Breast epithelium (tissue), 4 donors: Measurements from ENCODE around the gene CTSG. TPM values are rescaled to one million over a fixed set of nuclear protein-coding genes. Genes with fewer than 3 reads are reported as not detected.
A peak's percentile ranks its signal among the peaks of the same experiment; 100 is the strongest.
"Not testable (repeated sequence)": the region's sequence is repeated elsewhere in the genome, so short reads cannot be mapped to it uniquely, and the experiment has no call there.

Experiments used
- DNase-seq, 2 donors: peaks; one replicate each; pipeline ENCODE4 v3.0.0-alpha.2; 2019; ENCODE audit warnings: low spot score in 2 of 2
- H3K27ac ChIP-seq, 2 donors: fragments of 200-600 bp; sonication (generic) in 1 of 2; one replicate each; pipeline ENCODE4 v1.5.1; 2016 to 2019; ENCODE audit warnings: mild to moderate bottlenecking in 1 of 2
- H3K27me3 ChIP-seq, 2 donors: fragments of 200-600 bp; sonication (generic) in 1 of 2; one replicate each; pipeline versions ENCODE4 v1.5.1 to v1.6.0; 2017 to 2019; ENCODE audit warnings: control low read depth in 1 of 2, mild to moderate bottlenecking in 1 of 2
- H3K36me3 ChIP-seq: fragments of 200-600 bp; one replicate; pipeline ENCODE4 v1.5.1; 2019
- H3K4me1 ChIP-seq, 2 donors: fragments of 200-600 bp; sonication (generic); one replicate each; pipeline ENCODE4 v1.5.1; 2016 to 2019; ENCODE audit warnings: control low read depth in 1 of 2
- H3K4me3 ChIP-seq, 3 donors: fragments of 200-600 bp; sonication (generic); 1 replicate in 2 of 3; 2 replicates in 1 of 3; pipeline ENCODE4 v1.5.1; 2016 to 2019; ENCODE audit warnings: mild to moderate bottlenecking in 3 of 3, moderate library complexity in 2 of 3
- H3K9me3 ChIP-seq, 2 donors: fragments of 200-600 bp; sonication (generic) in 1 of 2; one replicate each; pipeline ENCODE4 v1.5.1; 2016 to 2019; ENCODE audit warnings: control low read depth in 1 of 2
- POLR2A ChIP-seq: fragments of 450-650 bp; IDR thresholded peaks from one replicate; pipeline ENCODE4 v1.6.1; 2016; ENCODE audit warnings: antibody characterized with exemption, mild to moderate bottlenecking, moderate library complexity
- POLR2AphosphoS5 ChIP-seq, 3 donors: sonication (generic); formaldehyde crosslinking; IDR thresholded peaks; one replicate each; pipeline ENCODE4 v1.6.1; 2017; ENCODE audit warnings: antibody characterized with exemption in 3 of 3
- intact Hi-C: fragments of 100-400 bp; cut with DNase I; formaldehyde crosslinking; loops from one replicate; pipeline ENCODE4 v1.15.1; 2023; ENCODE audit warnings: low total_unique reads
- total RNA-seq, 3 donors: library from RNA; depleted of rRNA; stranded (reverse); fragments of >200 nt; gene quantifications; one replicate each; pipeline ENCODE4 v1.1.0, GENCODE V29; 2016
- TF ChIP-seq, protein P1 (sequence below), 3 donors: fragments of 450-650 bp; IDR thresholded peaks; one replicate each; pipeline ENCODE4 v1.5.1; 2016 to 2017; ENCODE audit warnings: antibody characterized with exemption in 3 of 3, mild to moderate bottlenecking in 3 of 3, moderate library complexity in 3 of 3

The CTSG gene
- total RNA-seq, 3 donors from 2014 or later, result 0.59 to 25.3 (median 0.98) TPM

DNA sequence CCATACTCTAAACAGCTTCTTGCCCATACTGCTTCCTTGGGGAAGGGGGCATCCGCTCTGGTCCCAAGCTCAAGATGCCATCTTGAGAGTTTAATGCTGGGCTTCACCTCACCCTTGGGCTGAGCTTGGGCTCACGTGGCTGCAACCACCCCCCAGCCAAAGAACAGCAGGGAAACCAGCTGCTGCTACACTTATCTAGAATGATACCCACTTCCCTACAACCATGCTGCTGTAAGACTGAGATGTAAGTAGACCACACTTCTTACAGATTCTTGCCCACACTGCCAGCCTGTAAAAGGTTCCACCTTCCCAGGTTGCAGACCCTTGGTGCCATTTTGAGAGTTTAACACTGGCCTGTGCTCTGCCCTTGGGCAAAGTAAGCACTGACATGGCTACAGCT lies 9.7 kb downstream of the CTSG start:
- DNase-seq, result no peak
- Histone ChIP-seq H3K36me3 (no peaks in the 10 kb centered on the region), H3K27me3 (no peaks in the 10 kb centered on the region), H3K4me3 (no peak overlapping the region), H3K4me1 (no peaks in the 10 kb centered on the region), H3K9me3 (peaks cover 12 to 18% of the 10 kb centered on the region in 2 donors), H3K27ac (no peak overlapping the region)
- TF ChIP-seq, protein P1, sequence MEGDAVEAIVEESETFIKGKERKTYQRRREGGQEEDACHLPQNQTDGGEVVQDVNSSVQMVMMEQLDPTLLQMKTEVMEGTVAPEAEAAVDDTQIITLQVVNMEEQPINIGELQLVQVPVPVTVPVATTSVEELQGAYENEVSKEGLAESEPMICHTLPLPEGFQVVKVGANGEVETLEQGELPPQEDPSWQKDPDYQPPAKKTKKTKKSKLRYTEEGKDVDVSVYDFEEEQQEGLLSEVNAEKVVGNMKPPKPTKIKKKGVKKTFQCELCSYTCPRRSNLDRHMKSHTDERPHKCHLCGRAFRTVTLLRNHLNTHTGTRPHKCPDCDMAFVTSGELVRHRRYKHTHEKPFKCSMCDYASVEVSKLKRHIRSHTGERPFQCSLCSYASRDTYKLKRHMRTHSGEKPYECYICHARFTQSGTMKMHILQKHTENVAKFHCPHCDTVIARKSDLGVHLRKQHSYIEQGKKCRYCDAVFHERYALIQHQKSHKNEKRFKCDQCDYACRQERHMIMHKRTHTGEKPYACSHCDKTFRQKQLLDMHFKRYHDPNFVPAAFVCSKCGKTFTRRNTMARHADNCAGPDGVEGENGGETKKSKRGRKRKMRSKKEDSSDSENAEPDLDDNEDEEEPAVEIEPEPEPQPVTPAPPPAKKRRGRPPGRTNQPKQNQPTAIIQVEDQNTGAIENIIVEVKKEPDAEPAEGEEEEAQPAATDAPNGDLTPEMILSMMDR (IDR thresholded peaks at IDR 0.05), result no peak
- no peak for TF ChIP-seq POLR2AphosphoS5 (IDR thresholded peaks at IDR 0.05)
- TF ChIP-seq POLR2A, result no peak
- intact Hi-C loops, result no loop called here

DNA sequence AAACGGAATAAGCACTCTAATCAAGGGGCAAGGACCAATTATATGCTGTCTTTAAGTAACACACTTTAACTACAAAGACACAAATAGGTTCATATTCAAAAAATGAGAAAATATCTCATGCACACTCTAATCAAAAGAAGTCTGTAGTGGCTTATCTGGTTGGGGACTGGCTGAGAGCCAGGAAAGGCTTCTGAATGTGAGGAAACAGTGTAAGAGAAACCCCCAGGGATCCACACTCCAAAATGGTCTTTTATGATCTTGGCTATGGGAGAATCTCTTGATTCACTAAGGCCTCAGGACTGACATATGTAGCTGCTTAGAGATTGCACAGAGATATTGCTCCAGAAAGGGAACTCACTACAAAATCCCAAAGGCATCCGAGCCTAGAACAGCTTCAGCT lies 10.3 kb downstream of the CTSG start:
- DNase-seq, result no peak
- TF ChIP-seq POLR2A, result no peak
- TF ChIP-seq, protein P1 (IDR thresholded peaks at IDR 0.05), result no peak
- no peak overlapping the region for H3K4me3 ChIP-seq
- no peaks in the 10 kb centered on the region for H3K4me1 ChIP-seq
- H3K27ac ChIP-seq, result no peak overlapping the region
- no peaks in the 10 kb centered on the region for H3K27me3 ChIP-seq
- H3K36me3 ChIP-seq, result no peaks in the 10 kb centered on the region
- intact Hi-C loops, result no loop called here
- H3K9me3 ChIP-seq, result peaks cover 12 to 18% of the 10 kb centered on the region in 2 donors

DNA sequence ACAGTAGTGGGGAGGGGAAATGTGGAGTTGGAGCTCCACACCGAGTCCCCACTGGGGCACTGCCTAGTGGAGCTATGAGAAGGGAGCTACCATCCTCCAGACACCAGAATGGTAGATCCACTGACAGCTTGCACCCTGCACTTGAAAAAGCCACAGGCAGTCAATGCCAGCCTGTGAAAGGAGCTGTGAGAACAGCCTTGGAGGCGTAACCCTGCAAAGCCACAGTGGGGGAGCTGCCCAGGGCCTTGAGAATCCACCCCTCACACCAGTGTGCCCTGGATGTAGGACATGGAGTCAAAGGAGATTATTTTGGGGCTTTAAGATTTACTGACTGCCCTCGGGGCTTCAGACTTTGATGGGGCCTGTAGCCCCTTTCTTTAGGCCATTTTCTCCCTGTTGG lies 12.5 kb downstream of the CTSG start:
- intact Hi-C loops, result no loop called here
- Histone ChIP-seq H3K36me3 (no peaks in the 10 kb centered on the region), H3K9me3 (peaks cover 12 to 18% of the 10 kb centered on the region in 2 donors), H3K27me3 (no peaks in the 10 kb centered on the region), H3K4me3 (no peak overlapping the region), H3K4me1 (no peaks in the 10 kb centered on the region), H3K27ac (no peak overlapping the region)
- TF ChIP-seq POLR2A, result no peak
- TF ChIP-seq, protein P1 (IDR thresholded peaks at IDR 0.05), result no peak
- no peak for TF ChIP-seq POLR2AphosphoS5 (IDR thresholded peaks at IDR 0.05)
- DNase-seq, result no peak

DNA sequence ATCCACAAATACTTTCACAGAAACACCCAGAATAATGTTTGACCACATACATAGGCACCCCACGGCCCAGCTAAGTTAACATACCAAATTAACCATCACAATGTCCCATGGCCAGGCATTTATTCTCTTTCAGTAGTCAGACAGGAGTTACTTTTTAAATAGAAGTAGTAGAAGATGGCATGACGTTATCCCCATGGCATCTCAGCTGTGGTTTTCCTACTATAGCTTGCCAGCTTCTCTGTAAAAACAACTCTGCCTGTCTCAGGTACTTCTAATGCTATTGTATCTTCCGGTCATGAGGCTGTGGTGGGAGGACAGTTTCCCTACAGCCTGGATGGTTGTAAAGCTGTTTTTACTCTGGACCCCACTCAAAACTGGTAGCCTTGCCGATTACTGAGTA lies 19.3 kb downstream of the CTSG start:
- H3K27me3 ChIP-seq, result no peaks in the 10 kb centered on the region
- no peaks in the 10 kb centered on the region for H3K4me1 ChIP-seq
- H3K36me3 ChIP-seq, result no peaks in the 10 kb centered on the region
- intact Hi-C loops, result no loop called here
- peak overlapping the region; percentile 57 to 79 for H3K27ac ChIP-seq
- peak in 1 of 2 donors; percentile 64 for DNase-seq
- TF ChIP-seq POLR2AphosphoS5 (IDR thresholded peaks at IDR 0.05), result no peak
- no peak for TF ChIP-seq POLR2A
- TF ChIP-seq, protein P1 (IDR thresholded peaks at IDR 0.05), result no peak
- H3K9me3 ChIP-seq, result no peaks in the 10 kb centered on the region
- no peak overlapping the region for H3K4me3 ChIP-seq

DNA sequence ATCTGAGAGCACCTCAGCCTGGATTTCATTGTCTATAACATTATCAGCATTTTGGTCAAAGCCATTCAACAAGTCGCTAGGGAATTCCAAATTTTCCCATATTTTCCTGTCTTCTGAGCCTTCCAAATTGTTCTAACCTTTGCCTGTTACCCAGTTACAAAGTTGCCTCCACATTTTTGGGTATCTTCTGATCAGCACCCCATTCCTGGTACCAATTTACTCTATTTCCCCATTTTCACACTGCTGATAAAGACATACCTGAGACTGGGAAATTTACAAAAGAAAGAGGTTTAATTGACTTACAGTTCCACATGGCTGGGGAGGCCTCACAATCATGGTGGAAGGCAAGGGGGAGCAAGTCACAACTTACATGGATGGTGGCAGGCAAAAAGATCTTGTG lies 27.0 kb downstream of the CTSG start:
- peaks cover 0 to 27% of the 10 kb centered on the region in 2 donors for H3K9me3 ChIP-seq
- intact Hi-C loops, H3K27me3 ChIP-seq, H3K27ac ChIP-seq, H3K36me3 ChIP-seq, H3K4me1 ChIP-seq, DNase-seq, H3K4me3 ChIP-seq: not testable (repeated sequence)

DNA sequence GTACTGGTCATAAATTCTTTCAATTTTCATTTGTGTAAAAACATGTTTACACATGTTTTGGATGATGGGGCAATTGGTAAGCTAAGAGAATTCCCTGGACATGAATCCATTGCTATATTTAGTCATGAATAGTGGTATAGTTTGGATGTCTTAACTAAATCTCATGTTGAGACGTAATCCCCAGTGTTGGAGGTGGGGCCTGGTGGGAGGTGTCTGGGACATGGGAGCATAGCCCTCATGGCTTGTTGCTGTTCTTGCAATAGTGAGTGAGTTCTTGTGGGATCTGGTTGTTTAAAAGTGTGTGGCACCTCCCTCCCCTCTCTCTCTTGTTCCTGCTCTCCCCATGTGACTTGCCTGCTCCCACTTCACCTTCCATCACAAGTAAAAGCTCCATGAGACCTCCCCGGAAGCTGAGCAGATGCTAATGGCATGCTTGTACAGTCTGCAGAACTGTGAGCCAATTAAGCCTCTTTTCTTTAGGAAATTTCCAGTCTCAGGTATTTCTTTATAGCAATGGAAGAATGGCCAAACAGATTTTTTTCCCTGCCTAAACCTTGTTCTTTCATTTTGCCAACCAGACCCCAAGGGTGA lies 33.6 kb downstream of the CTSG start:
- TF ChIP-seq, protein P1 (IDR thresholded peaks at IDR 0.05), result no peak
- Histone ChIP-seq H3K27me3 (no peaks in the 10 kb centered on the region), H3K36me3 (no peaks in the 10 kb centered on the region), H3K4me3 (no peak overlapping the region), H3K9me3 (peaks cover 6 to 17% of the 10 kb centered on the region in 2 donors), H3K27ac (no peak overlapping the region), H3K4me1 (no peaks in the 10 kb centered on the region)
- intact Hi-C loops, result no loop called here
- DNase-seq, result no peak
